GM20000 (cell line): ENCODE results near the gene C1orf53.
"Not testable (repeated sequence)": the region's sequence is repeated elsewhere in the genome, so short reads cannot be mapped to it uniquely, and the experiment has no call there.

Experiments
- DNase-seq: peaks from one replicate; pipeline ENCODE4 v3.0.0; 2012; ENCODE audit warnings: low spot score
- TF ChIP-seq, protein P1 (sequence below): IDR thresholded peaks from 2 replicates; pipeline ENCODE4 v1.5.1; 2012; ENCODE audit warnings: mild to moderate bottlenecking, control low read depth; ENCODE audit errors: extremely low read depth, missing control alignments

Gene C1orf53

DNA sequence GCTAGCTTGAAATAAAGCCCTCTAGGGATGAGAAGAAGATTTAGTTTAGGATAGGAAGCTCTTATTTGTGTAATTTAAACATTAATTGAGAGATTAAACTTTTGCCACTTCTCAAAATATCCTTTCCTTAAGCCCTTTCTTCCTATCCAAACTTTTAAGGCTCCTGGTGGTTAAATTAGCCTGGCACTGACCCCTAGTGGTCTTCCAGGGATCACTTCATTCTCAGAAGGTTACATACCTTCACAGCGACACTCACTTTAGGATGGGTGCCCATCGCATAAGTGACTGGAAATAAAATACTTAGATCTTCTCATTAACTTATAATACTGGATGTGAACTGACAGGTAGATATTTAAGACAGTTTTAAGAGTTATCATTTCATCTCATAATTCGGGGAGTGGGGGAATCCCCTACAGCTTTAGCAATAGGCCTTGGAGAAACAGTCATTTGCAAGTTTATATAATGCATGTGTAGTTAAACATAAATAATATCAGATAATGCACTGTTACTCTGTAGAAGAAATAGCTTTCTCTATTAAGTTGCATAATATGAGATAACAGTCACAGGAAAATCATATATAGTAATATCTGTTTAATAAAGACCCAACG lies 22.2 kb downstream of the C1orf53 start:
- peak; percentile 46 for DNase-seq
- TF ChIP-seq, protein P1, sequence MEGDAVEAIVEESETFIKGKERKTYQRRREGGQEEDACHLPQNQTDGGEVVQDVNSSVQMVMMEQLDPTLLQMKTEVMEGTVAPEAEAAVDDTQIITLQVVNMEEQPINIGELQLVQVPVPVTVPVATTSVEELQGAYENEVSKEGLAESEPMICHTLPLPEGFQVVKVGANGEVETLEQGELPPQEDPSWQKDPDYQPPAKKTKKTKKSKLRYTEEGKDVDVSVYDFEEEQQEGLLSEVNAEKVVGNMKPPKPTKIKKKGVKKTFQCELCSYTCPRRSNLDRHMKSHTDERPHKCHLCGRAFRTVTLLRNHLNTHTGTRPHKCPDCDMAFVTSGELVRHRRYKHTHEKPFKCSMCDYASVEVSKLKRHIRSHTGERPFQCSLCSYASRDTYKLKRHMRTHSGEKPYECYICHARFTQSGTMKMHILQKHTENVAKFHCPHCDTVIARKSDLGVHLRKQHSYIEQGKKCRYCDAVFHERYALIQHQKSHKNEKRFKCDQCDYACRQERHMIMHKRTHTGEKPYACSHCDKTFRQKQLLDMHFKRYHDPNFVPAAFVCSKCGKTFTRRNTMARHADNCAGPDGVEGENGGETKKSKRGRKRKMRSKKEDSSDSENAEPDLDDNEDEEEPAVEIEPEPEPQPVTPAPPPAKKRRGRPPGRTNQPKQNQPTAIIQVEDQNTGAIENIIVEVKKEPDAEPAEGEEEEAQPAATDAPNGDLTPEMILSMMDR: peak; percentile 33

DNA sequence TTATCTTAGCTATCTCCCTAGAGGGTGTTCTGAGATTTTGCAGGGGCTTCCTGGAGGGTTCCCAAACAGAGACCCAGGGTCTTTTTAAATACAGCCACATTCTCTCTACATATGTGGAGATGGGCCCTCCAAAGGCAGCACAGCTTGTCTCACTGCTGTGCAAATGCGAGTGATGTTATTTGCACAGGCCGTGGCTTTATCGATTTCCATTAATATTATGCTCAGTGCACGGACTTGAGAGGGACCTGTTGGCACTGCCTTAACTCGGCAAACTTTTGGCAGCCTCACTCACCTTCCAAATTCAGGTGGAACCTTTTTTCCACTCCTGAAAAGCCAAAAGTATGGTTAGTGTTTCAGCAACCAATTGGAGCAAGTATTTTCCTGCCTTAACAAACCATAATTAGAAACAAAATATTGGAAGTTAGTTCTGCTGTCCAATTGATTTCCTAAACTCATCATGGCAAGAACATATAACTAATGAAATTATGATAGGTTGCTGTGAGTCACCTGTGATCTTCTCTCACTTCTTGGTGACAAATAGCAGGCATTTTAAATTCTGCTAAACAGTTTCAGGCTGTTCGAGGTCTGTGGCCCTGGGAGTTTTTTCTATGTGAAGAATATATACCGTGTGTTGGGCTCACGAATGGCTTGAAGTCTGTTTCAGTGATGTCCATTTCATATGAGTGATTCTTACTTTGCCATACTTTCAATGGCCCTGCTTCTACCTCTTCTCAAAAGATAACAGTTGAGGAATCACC lies 25.7 kb downstream of the C1orf53 start:
- TF ChIP-seq, protein P1: no peak
- no peak for DNase-seq

DNA sequence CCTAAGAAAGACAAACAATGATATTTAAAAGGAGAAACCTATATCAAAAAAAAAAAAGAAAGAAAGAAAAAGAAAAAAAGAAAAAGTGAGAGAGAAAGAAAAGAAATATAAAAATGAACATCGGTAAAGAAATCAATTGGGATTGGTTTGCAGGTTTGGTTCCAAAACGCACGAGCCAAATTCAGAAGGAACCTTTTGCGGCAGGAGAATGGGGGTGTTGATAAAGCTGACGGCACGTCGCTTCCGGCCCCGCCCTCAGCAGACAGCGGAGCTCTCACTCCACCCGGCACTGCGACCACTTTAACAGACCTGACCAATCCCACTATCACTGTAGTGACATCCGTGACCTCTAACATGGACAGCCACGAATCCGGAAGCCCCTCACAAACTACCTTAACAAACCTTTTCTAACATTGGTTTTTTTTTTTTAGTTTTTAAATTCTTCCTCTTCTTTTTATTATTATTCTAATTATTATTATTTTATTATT lies 26.5 kb downstream of the C1orf53 start:
- TF ChIP-seq, protein P1: no peak
- DNase-seq: no peak

DNA sequence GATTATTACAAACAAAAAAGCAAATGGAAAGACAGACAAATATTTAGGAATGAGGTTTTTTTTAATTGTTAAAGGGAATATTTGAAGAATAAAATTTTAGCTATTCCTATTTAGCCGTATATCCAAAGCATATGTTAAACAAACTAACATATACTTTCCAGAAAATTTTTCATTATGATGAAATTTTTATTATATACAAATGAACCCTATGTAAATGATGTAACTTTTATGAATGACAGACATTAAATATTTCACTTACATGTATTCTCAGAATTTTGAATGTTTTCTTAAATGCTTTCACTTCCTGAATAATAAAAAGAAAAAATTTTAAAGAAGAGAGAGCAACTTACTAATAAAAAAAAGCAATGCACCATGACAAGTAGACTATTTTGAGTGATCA lies 30.6 kb downstream of the C1orf53 start:
- TF ChIP-seq, protein P1: no peak

DNA sequence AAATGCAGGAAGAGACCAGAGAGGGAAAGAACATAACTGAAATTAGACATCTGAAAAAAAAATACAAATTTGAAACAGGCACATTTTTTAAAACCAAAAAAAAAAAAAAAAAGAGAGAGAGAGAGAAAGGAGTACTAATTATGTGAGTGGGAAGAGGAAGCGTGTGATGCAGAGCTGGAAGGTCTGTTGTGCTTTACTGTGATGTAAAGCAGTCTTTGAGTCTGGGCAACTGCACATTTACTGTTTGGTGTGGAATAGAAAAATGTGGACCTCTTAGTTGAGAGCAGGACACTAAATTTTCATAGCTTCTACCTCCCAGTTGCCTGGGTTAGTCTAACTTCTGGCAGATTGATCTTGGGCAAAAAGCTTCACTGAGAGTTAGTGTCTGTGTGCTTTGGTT lies 31.2 kb downstream of the C1orf53 start:
- DNase-seq: no peak
- TF ChIP-seq, protein P1: no peak

More for the DNA sequence above, 30.6 kb downstream of the C1orf53 start:
- no peak for DNase-seq

DNA sequence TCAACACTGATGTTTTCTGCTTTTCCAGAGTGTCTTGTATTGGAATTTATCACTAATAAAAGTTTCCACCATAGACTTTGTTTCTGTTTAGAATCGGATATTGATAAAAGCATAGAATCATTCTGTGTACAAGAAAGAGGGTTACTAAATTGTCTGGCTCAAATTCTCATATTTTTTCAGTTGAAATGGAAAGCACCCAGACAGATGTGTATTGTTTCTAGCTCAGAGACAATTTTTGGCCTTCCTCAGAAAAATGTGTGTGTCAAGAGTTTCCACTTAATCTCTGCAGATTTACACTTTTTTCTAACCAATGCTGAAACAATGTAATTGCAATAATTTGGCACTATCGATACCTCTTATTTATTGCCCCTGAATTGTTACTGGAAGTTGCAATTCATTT lies 35.0 kb downstream of the C1orf53 start:
- no peak for DNase-seq
- TF ChIP-seq, protein P1: no peak

DNA sequence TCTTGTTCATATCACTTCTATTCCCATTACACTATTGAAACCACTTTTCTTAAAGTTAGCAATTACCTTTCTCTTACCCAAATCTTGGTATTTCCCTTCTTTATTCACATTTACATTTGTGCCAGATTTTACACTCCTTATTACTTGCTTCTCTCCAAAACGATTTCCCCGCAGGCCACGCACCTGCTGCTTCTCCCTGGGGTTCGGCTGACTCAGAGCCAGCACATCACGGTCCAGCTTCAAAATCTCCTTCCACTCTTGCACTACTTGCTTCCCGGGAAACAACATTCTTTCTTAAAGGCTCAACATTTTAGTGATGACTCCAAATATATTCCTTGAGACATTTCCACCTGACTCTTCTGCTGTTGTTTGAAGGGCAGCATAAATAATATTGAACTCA lies 35.5 kb downstream of the C1orf53 start:
- no peak for DNase-seq
- TF ChIP-seq, protein P1: no peak

DNA sequence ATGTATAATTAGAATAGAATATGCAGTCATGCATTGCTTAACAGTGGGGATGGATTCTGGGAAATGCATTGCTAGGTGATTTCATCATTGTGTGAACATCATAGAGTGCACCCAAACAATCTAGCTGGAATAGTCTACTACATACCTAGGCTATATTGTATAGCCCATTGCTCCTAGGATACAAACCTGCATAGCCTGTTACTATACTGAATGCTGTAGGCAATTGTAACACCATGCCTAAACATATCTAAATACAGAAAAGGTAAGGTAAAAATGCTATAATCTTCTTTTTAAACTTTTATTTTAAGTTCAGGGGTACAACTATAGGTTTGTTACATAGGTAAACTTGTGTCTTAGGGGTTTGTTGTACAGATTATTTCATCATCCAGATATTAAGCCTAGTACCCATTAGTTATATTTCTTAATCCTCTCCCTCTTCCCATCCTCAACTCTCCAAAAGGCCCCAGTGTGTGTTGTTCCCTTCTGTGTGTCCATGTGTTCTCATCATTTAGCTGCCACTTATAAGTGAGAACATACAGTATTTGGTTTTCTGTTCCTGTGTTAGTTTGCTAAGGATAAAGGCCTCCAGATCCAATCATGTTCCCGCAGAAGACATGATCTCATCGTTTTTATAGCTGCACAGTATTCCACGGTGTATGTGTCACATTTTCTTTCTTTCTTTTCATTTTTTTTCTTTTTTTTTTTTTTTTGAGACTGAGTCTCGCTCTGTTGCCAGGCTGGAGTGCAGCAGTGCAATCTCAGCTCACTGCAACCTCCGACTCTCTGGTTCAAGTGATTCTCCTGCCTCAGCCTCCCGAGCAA lies 36.9 kb downstream of the C1orf53 start:
- DNase-seq: not testable (repeated sequence)
